Mesothelial cell of epicardium (in vitro differentiated cells): ENCODE results near the gene NAP1L1. TPM values are rescaled to one million over a fixed set of nuclear protein-coding genes. Genes with fewer than 3 reads are reported as not detected.

Source experiments
- DNase-seq, 2 experiments: peaks; one replicate each; pipeline ENCODE4 v3.0.0; 2021; ENCODE audit warnings: low spot score in 2 of 2; ENCODE audit not compliant: unreplicated experiment in 2 of 2
- H3K27ac Mint-ChIP-seq: 2 replicates; pipeline ENCODE4 v1.8.0; 2021; ENCODE audit warnings: mixed read lengths
- H3K27me3 Mint-ChIP-seq: 2 replicates; pipeline ENCODE4 v1.8.0; 2021; ENCODE audit warnings: low read depth, mixed read lengths
- H3K36me3 Mint-ChIP-seq: 2 replicates; pipeline ENCODE4 v1.8.0; 2021; ENCODE audit warnings: mixed read lengths
- H3K4me1 Mint-ChIP-seq: 2 replicates; pipeline ENCODE4 v1.8.0; 2021; ENCODE audit warnings: mixed read lengths
- H3K4me3 Mint-ChIP-seq: 2 replicates; pipeline ENCODE4 v1.8.0; 2021; ENCODE audit warnings: mild to moderate bottlenecking, moderate library complexity, mixed read lengths
- H3K9me3 Mint-ChIP-seq: 2 replicates; pipeline ENCODE4 v1.8.0; 2021; ENCODE audit warnings: mixed read lengths
- total RNA-seq: library from RNA; stranded (reverse); gene quantifications from 3 replicates; pipeline ENCODE4 v1.2.1, GENCODE V29; 2021
- TF ChIP-seq, protein P1 (sequence below): fragments of 200-600 bp; sonication (generic); IDR thresholded peaks from one replicate; pipeline ENCODE4 v1.5.0; 2021; ENCODE audit warnings: antibody characterized with exemption; ENCODE audit not compliant: unreplicated experiment

The NAP1L1 gene
- total RNA-seq, 1 donor from 2014 or later: 887 TPM

DNA sequence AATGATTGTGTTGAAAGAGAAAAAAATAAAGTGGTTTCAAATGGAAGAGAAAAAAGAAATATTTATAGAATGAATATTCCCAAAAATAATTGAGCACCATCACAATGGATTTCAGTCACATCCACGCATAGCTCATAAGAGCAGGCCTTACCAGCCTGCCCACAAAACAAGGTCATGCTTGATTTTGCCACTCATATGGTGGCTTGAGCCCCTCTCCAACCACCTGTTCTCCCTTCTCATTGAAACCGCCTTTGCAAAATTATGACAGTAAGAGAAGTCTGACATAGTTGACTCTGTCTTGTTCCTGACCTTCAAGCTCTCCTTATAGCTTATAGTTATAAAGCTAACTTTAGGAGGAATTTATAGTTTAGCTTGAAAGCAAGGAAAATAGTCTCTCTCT, 33.3 kb upstream of the NAP1L1 start:
- Mint-ChIP-seq H3K9me3 (peaks cover 8% of the 10 kb centered on the region), H3K36me3 (no peaks in the 10 kb centered on the region), H3K27ac (no peak overlapping the region), H3K4me1 (no peaks in the 10 kb centered on the region), H3K27me3 (no peaks in the 10 kb centered on the region), H3K4me3 (no peak overlapping the region)
- TF ChIP-seq, protein P1, sequence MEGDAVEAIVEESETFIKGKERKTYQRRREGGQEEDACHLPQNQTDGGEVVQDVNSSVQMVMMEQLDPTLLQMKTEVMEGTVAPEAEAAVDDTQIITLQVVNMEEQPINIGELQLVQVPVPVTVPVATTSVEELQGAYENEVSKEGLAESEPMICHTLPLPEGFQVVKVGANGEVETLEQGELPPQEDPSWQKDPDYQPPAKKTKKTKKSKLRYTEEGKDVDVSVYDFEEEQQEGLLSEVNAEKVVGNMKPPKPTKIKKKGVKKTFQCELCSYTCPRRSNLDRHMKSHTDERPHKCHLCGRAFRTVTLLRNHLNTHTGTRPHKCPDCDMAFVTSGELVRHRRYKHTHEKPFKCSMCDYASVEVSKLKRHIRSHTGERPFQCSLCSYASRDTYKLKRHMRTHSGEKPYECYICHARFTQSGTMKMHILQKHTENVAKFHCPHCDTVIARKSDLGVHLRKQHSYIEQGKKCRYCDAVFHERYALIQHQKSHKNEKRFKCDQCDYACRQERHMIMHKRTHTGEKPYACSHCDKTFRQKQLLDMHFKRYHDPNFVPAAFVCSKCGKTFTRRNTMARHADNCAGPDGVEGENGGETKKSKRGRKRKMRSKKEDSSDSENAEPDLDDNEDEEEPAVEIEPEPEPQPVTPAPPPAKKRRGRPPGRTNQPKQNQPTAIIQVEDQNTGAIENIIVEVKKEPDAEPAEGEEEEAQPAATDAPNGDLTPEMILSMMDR: no peak
- DNase-seq: no peak

GRCh38 chr12:76117067-76117691, 32.7 kb upstream of the NAP1L1 start:
- TF ChIP-seq, protein P1: no peak
- Mint-ChIP-seq H3K4me1 (no peaks in the 10 kb centered on the region), H3K4me3 (no peak overlapping the region), H3K36me3 (no peaks in the 10 kb centered on the region), H3K27me3 (no peaks in the 10 kb centered on the region), H3K9me3 (peaks cover 8% of the 10 kb centered on the region), H3K27ac (no peak overlapping the region)
- DNase-seq: no peak

DNA sequence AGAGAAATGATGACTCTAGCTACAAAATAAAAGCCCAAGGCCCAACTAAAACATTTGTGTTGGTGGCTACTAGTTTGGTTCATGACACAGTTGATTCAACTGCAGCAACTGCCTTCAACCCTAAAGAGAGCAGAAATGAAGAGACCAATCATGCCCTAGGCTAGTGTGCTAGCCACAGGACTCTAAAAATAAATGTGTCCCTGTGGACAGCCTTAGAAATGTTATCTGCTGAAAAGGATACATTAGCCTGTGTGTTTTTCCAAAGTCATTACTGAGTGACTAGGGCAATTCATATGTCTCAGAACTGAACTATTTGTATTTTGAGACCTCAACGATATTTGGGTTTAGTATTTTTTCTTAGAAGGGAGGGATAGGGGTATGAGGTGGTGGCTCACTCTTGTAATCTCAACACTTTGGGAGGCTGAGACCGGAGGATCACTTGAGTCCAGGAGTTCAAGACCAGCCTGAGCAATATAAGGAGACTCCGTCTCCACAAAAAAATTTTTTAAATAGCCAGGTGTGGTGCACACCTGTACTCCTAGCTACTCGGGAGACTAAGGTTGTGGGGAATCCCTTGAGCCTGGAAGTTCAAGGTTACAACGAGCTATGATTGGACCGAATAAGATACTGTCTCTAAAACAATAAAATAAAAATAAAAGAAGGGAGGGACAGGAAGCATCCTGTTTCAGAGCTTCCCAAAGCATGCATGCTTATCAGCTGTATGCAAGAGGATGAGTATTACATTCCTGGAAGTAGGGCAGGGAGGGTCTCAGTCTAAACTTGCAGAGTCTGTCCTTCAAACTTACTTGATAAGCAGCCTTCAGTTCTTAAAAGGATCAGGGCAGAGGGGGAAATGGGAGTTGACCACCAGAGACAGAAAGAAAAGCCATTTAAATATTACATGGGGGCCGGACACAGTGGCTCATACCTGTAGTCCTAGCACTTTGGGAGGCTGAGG, 29.6 kb upstream of the NAP1L1 start:
- Mint-ChIP-seq H3K27me3 (no peaks in the 10 kb centered on the region), H3K4me1 (no peaks in the 10 kb centered on the region), H3K4me3 (no peak overlapping the region), H3K9me3 (no peaks in the 10 kb centered on the region), H3K27ac (no peak overlapping the region), H3K36me3 (no peaks in the 10 kb centered on the region)
- no peak for DNase-seq
- TF ChIP-seq, protein P1: no peak

- Mint-ChIP-seq H3K27me3 (no peaks in the 10 kb centered on the region), H3K27ac (no peak overlapping the region), H3K4me1 (no peaks in the 10 kb centered on the region), H3K4me3 (no peak overlapping the region), H3K36me3 (no peaks in the 10 kb centered on the region), H3K9me3 (no peaks in the 10 kb centered on the region)
- DNase-seq: no peak
- TF ChIP-seq, protein P1: no peak
These were observed 26.8 kb upstream of the NAP1L1 start for GRCh38 chr12:76111209-76111749.

GRCh38 chr12:76109879-76110278, 25.4 kb upstream of the NAP1L1 start:
- Mint-ChIP-seq H3K27me3 (no peaks in the 10 kb centered on the region), H3K36me3 (no peaks in the 10 kb centered on the region), H3K4me1 (no peaks in the 10 kb centered on the region)

More at GRCh38 chr12:76109879-76110278, 25.4 kb upstream of the NAP1L1 start:
- TF ChIP-seq, protein P1: no peak
- no peak for DNase-seq
- H3K9me3 Mint-ChIP-seq: no peaks in the 10 kb centered on the region
- H3K27ac Mint-ChIP-seq: no peak overlapping the region
- H3K4me3 Mint-ChIP-seq: no peak overlapping the region
